GM18511 (cell line): ENCODE data around the gene RNF167.
"Not testable (repeated sequence)": the region's sequence is repeated elsewhere in the genome, so short reads cannot be mapped to it uniquely, and the experiment has no call there.

Source experiments
- ATAC-seq: cut with Tn5 transposase; IDR thresholded peaks from one replicate; pipeline ENCODE4 v1.9.1; 2021; ENCODE audit warnings: mild to moderate bottlenecking, moderate library complexity; ENCODE audit not compliant: unreplicated experiment

The RNF167 gene

DNA sequence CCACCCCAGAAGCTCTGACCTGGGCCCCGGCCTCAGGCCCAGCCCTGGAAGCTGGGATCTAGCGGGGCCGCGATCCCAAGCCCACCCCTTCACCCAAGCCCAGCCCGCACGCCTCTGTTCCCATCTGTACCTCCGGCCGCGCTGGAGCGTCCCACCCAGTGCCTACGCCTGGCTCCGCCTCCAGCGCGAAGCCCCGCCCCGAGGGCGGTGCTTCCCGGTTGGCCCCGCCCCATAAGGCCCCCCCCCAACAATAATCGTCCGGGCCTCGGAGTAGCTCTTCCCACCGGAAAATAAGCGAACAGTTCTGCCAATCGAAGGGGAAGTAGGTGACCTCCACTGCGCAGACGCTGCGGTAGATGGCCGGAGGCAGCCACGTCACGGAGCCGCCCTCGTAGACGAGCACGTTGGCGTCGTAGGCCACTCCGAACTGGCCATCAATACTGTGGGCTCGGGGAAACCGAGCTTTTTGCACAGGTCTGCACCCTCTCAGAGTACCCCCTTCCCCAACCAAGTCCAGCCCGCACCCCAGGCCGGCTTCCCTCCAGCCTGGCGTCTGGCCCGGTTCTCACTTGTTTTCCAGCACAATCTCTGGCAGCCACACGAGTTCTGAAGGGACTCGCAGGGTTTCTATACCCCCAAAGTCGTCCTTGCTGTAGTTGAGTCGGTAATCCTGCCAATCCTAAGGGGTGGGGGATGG is 38.3 kb upstream of the RNF167 start:
- ATAC-seq, result no peak

DNA sequence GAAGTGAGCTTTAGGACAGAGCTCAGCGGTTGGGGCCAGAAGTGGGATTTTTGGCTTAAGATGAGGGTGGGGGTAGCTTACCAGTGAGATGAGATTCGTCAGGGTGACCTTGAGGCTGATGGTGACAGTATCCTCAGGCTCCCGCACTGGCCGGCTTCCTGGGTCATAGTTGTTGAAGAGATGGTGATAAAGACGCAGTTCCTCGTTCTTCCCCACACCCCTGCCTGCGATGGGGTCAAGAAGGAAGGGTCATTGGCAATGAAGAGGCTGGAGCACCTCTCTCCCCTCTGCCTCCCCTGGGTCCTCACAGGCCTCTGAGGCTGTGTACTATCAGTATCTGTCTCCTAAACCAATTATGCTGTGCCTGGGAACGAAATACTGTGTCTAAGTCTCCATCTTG is 37.5 kb upstream of the RNF167 start:
- ATAC-seq, result no peak

GRCh38 chr17:4903051-4903818 is 36.8 kb upstream of the RNF167 start, which contains the start of gene CHRNE:
TSS of gene CHRNE (minus strand) at chr17:4903098. CDS start at chr17:4903063, 35 bp downstream.
- peak; percentile 52 for ATAC-seq

DNA sequence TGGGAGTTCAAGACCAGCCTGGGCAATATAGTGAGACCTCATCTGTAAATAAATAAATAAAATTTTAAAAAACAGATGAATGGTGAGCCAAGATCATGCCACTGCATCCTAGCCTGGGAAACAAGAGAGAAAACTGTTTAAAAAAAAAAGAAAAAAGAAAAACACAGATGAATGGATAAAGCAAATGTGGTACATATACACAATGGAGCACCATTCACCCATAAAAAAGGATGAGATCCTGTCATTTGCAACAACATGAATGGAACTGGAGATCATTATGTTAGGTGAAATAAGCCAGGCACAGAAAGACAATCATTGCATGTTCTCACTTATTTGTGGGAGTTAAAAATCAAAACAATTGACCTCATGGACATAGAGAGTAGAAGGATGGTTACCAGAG is 33.4 kb upstream of the RNF167 start:
- ATAC-seq, result not testable (repeated sequence)

DNA sequence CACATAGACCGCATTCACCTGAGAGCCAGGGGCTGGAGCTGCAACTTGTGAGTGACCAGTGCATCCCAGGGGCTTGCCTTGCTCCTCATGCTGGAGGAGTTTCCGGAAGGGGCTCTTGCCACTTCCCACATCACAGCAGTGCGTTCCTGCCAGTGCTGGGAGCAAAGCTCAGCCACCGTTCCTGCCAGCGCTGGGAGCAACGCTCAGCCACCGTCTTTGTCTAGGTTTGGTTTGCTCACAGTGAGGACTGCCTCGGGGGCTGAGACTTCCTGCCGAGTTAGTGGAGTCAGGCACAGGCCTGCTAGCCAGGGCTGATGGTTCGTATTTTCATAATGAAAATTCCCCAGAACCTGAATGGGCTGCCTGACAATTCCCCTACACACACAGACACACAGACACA is 31.8 kb upstream of the RNF167 start:
- ATAC-seq, result no peak

DNA sequence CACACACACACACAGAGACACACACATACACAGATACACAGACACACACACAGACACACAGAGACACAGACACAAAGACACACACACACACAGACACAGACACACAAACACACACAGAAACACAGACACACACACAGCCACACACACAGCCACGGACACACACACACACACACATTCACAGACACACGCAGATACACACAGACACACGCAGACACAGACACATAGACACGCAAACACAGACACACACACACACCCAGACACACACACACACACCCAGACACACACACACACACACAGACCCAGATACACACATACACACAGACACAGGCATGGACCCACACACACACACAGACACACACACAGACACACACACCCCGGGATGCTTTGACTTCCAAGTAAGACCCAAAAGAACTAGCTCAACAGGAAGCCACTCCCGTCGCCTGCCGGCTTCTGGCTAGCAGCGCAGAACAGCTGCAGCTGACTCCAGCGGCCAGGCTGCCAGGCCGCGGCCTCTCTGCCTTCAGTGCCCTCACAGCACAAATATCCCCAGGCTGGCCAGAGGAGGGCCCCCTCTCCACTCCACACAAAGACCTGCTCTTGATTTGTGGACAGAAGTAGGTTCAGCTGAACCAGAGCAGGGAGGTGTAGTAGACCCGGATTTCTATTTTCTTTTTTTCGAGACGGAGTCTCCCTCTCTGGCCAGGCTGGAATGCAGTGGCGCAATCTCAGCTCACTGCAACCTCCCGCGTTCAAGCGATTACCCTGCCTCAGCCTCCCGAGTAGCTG is 31.2 kb upstream of the RNF167 start:
- no peak for ATAC-seq

- no peak for ATAC-seq
Measured at GRCh38 chr17:4913994-4914393, 26.1 kb upstream of the RNF167 start.

DNA sequence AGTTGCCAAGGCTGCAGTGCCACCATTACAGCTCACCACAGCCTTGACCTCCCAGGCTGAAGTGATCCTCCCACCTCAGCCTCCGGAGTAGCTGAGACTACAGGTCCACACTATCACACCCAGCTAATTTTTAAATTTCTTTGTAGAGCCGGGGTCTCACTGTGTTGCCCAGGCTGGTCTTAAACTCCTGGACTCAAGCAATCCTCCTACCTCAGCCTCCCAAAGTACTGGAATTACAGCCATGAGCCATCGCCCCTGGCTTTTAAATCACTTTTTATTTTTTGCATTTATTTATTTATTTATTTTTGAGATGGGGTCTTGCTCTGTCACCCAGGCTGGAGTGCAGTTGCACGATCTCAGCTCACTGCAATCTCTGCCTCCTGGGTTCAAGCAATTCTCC is 25.5 kb upstream of the RNF167 start:
- not testable (repeated sequence) for ATAC-seq

DNA sequence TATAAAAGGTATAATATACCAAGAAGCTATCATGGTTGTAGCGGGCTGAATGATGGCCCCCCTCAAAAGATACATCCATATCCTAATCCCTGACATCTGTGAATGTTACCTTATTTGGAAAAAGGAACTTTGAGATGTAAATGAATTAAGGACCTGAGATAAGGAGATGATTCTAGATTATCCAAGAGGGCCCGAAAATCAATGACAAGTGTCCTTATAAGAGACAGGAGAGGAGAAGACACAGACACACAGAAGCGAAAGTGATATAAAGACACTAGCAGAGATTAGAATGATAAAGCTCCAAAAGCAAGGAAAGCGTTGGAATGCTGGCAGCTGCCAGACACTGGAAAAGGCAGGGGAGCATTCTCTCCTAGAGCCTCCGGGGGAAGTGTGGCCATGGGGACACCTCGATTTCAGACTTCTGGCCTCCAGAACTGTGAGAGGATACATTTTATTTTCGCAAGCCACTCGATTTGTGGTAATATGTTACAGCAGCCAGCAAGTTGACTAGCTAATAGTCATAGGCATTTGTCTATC is 20.5 kb upstream of the RNF167 start:
- ATAC-seq, result no peak

- no peak for ATAC-seq
Measured at GRCh38 chr17:4920351-4921048, 19.6 kb upstream of the RNF167 start.

- no peak for ATAC-seq
Measured at GRCh38 chr17:4921320-4921719, 18.7 kb upstream of the RNF167 start.

- not testable (repeated sequence) for ATAC-seq
Measured at GRCh38 chr17:4926577-4927335, 13.3 kb upstream of the RNF167 start.

- no peak for ATAC-seq
Measured at GRCh38 chr17:4928881-4929280, 11.2 kb upstream of the RNF167 start.

GRCh38 chr17:4931963-4932362 is 8.1 kb upstream of the RNF167 start, which contains the start of gene GP1BA:
TSS of gene GP1BA (plus strand) at chr17:4932277. CDS start at chr17:4932605, 328 bp downstream.
- ATAC-seq, result no peak

GRCh38 chr17:4932756-4933155 is 7.3 kb upstream of the RNF167 start:
- ATAC-seq, result no peak

DNA sequence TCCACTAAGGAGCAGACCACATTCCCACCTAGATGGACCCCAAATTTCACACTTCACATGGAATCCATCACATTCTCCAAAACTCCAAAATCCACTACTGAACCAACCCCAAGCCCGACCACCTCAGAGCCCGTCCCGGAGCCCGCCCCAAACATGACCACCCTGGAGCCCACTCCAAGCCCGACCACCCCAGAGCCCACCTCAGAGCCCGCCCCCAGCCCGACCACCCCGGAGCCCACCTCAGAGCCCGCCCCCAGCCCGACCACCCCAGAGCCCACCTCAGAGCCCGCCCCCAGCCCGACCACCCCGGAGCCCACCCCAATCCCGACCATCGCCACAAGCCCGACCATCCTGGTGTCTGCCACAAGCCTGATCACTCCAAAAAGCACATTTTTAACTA is 6.4 kb upstream of the RNF167 start:
- ATAC-seq, result no peak

- no peak for ATAC-seq
Measured at GRCh38 chr17:4934173-4934979, 5.7 kb upstream of the RNF167 start.

GRCh38 chr17:4935650-4936049 is 4.4 kb upstream of the RNF167 start:
- no peak for ATAC-seq

DNA sequence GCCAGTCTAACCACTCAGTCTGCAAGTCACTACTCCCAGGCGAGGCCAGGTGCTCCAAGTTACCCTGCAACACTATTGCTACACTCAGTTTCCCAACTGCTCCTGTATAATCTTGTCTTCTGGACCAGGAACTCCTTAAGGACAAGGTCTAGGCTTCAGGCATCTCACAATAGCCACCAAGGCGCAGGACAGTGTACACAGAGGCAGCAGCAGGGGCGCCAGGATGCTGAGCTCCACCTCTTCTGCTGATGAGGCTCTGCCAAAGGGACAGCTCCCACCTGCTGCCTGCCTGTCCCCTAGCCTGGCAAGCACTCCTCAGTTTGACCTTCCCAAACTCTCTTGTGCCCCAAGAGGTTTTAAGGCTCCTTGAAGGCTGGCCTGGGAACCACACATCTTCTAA is 3.6 kb upstream of the RNF167 start:
- no peak for ATAC-seq
